NCI-H2171 treated with DMSO at 0.1 percent for 48 hours (cell line): ENCODE results near the gene FUT3.
A peak's percentile ranks its signal among the peaks of the same experiment; 100 is the strongest.
"Not testable (repeated sequence)": the region's sequence is repeated elsewhere in the genome, so short reads cannot be mapped to it uniquely, and the experiment has no call there.

Source experiments
- DNase-seq: peaks from one replicate; lab custom pipeline; 2025; lab: John Stamatoyannopoulos, UW

FUT3 gene

DNA sequence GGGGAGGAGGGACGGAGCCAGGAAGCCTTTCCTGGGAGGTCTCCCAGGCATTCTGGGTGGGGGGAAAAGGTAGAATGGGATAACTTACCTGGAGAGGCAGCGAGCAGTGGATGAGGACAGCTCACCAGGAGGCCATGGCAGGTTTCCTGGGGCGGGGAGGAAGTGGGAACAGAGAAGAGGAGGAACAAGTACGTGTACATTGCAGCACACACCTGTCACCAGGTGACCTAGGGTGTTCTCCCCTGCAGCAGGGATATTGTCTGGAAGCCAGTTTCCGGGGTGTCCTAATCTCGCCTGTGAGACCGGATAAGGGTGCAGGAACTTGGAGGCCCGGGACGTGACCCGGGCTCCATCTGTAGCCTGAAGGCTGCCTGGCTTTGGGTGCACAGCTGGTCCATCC, at the start of gene FUT3:
Gene FUT3, minus strand, starts transcription at position 148 of the 400 bp plus-strand sequence.
- DNase-seq, result no peak

DNA sequence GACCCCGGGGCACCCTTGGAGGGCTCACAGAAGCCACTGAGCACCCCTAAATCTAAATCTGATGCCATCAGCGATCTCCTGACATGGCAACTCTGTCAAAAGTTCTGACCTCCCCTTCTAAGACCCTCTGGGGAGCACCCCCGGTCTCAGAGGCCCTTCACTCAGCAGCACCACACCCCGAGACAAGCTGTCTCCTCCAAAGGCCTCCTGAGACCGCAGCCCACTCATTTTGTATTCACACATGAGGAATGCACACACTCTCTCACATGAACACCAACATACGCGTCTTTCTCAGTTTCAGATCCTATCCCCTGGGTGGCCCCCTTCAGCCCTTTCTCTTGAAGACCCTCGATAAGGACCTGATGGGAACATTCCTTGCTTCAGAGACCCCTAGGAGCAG, 49.7 kb upstream of the FUT3 start:
- no peak for DNase-seq

DNA sequence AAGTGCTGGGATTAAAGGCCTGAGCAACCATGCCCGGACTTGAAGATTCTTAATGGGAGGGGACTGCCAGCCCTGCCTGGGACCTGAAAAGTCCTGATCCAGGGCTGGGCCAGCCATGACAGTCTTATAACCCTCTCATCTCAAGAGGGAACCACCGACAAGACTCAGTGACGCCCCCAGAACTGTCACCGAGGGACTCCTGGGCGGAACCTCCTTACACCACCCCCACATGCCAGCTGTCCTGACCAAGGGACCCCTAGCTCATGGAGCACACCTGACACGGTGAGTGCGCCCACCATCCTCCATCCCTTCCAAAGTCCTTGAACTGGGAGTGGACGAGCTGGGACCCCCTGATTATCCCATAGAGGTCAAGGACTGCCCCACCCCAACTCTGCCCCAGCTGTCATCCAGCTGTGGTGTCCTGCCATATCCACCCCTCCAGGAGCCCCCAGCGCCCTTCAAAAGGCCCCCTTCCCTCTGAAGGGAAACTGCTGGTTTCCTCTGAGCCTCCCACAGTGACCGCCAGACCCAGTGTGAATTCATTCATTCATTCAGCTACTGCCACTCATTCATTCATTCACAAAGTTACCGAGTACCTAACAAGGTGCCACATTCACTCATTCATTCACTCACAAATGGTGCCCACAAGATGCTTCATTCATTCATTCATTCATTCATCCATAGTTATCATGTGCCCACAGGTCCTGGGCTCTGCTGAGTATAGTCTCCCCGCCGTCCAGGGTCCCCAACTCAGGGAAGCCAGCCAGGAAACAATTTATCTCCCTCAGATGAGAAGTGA, 48.7 kb upstream of the FUT3 start:
- no peak for DNase-seq

DNA sequence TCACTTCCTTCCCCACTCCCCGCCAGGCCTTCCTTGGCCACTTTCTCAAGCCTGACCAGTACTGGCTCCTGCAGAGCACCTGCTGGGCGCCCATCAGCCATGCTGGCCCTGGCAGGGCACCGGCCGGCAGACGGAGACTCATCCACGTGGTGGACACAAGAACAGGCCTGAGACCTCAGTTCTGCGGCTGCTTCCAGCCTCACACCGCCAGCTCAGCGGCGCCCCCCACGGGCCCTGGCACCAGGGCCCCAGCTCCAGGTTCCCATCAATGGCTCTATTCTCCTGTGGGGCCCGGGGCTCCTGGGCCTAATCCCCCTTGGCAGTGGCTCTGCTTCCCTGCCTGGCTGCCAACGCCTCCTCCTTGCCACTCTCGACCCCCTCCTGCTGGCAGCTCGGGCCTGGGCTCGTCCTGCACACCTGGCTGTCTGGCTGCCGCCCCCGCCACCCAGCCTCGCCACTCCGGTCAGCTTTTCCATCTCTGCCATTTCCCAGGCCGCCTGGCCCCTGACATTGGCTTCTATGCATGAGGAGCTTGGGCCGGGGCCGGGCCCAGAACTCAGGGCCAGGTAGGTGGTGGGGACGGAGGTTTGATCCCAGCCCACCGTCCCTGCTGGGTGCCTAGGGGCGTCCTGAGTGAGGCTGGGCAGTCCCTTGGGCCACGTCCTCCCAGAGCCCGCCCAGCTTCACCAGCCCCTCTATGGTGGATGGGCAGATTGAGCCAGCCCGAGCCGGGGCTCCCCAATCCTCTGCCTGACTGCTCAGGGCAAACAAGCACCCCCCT, 46.1 kb upstream of the FUT3 start:
- DNase-seq, result no peak

DNA sequence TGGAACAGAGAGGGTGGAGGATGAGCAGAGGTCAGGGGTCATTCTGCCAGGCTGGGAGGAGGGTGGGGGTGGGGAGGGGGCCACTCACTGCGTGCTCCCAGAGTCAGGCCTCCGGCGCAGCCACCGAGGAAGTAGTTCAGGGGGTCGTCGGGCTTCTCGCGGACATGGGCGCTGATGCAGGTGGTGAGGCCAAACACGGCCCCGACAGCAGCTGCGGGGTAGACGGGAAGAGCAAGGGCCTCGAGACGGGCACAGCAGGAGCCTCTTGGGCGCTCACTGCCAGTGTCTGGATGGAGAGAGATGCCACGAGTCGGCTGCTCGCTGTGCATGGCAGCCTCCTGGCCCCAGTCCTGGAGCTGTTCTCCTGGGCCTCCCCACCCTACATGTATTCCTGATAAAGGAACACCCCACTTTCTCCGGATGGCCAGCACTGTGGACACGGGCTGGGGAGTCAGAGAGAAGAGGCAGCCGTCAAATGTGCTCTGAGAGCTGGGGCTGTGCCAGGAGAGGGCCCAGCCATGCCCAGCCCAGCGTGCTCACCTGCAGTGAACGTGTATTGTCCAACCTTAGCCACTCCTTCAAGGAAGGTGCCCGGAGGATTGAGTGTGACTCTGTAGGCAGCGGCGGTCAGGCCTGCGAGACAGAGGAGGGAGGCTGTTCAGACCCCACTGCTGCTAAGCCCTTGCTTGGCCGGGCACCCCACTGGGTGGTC, 45.3 kb upstream of the FUT3 start:
- DNase-seq, result no peak

DNA sequence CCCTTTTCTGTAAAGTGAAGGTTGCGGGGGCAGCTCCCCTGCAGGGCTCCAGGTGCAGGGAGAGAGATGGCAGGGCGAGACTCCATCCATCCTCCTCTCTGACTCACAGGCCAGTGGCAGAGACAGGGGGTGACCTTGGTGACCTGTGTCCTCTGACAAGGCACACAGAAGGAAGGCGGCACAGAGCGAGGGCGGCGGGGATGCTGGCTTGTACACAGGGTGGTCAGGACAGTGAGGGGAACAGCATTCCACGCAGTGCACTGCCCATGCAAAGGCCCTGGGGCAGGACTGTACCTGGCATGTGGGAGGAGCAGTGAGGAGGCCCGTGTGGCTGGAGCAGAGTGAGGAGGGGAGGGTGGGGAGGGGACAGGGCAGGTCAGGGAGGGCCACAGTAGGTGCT, 44.6 kb upstream of the FUT3 start:
- DNase-seq, result no peak

DNA sequence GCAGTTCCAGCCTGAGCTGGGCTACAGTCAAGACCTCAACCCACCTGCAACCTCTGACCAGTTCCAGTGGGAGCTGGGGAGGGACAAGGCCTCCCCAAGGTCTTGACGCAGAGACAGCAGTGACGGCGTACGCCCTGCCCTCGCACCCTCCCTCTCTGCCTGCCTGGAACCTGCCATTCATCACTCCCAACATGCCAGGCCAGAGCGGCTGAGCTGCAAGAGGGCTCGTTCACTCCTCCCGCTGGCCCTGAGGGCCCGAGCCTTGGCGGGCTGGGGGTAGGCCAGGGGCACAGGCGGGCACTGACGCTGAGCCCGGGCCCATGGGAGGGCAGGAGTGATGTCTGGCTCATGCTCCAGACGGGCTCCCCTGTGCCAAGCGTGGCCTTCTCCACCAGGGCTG, 44.2 kb upstream of the FUT3 start:
- DNase-seq, result no peak

DNA sequence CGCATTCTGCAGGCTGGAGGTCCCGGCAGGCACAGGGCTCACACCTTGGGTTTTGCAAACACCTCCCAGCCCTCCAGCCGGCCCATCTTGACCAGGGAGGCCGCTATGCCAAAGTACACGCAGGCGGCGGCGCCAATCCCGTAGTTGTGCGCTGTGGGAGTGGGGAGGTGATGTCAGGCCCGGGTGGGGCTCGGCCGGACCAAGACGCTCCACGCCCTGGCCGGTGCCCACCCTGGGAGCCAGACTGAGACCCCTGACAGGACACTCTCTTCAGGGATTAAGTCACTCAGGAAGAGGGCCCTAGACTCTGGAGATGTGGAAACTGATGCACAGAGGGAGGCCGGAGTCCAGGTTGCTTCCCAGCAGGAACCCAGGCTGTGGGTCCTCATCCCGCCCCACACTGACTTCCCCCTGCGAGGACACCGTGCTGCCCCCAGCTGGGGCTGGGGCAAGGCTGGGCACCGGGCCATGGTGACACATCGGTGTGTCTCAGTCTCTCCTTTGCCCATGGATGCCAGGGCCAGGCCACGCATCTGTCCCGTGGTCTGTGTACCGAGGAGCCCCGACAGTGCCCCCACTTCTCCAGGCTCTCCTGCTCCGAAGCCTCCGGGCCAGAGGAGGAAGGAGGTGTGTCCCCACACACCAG, 43.6 kb upstream of the FUT3 start:
- no peak for DNase-seq

DNA sequence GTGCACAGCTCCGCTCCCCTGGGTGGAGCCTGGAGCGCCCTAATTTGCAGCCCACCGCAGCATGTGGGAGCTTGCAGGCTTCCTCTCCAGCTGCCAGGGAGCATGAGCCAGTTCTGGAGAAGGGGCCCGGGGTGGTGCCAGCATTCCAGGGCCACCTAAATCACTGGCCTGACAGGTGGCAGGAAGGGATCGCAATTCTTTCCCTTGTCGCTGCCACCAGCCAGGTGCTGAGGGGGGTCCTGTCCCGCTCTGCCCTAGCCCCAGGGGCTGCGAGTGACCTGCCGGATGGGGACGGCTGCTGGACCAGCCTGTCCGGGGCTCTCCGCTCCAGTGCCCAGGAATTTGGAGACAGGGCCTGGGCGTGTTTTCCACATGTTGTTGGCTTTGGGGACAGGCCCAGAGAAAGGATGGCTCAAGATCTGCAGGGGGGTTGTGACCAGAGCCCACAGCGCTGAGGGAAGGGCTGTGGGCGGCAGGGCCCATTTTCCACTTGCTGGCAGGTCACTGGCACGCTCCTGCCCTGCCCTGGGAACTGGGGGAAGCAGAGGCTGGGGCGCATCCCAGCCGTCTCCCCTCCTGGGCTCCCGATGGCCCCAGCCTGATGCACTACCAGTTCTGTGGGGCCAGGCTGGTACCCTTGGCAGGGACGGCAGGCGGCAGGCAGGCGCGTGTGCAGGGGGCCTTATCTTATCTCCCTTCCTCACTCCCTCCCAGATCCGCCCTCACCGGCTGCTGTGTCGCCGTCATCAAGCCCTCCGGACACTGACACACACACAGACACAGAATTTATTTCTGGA, 42.9 kb upstream of the FUT3 start:
- DNase-seq, result peak; percentile 50

DNA sequence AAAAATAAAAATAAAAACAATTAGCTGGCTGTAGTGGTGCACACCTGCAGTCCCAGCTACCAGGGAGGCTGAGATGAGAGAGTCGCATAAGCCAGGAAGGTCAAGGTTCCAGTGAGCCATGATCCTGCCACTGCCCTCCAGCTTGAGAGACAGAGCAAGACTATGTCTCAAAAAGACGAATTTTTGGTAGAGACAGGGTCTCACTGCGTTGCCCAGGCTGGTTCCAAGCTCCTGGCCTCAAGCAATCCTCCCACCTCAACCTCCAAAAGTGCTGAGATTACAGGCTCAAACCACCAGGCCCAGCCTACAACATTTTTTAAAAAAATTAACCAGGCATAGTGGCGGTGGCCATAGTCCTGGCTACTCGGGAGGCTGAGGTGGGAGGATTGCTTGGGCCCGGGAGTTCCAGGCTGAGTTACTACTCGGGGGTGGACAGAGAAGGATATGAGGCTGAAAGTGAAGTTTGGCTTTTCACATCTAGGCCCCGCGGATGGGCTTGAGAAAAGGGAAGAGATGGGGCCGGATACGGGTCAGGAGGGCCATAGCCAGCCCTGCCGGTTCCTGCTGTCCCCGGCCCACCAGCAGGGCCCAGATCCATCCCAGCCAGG, 42.2 kb upstream of the FUT3 start:
- DNase-seq, result no peak

DNA sequence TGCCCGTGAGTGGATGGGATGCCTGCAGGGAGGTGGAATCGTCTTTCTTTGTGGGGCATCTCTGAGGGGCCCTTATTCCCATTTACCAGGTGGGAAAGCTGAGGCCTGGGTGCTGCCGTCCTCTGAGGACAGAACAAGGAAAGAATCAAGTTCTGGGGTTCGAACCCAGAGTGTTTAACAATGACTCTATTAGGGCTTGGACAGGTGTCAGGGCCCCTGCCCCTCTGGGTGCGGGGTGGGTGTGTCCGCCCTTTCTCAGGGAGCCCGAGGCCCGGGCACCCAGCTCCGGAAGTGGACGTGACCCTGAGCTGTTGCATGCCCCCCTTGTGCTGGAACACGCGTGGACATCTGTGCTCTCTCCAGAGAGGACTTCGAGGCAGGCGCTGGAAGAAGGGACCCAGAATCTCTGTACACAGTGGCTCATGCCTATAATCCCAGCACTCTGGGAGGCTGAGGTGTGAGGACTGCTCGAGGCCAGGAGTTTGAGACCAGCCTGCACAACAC, 41.6 kb upstream of the FUT3 start:
- DNase-seq, result no peak

DNA sequence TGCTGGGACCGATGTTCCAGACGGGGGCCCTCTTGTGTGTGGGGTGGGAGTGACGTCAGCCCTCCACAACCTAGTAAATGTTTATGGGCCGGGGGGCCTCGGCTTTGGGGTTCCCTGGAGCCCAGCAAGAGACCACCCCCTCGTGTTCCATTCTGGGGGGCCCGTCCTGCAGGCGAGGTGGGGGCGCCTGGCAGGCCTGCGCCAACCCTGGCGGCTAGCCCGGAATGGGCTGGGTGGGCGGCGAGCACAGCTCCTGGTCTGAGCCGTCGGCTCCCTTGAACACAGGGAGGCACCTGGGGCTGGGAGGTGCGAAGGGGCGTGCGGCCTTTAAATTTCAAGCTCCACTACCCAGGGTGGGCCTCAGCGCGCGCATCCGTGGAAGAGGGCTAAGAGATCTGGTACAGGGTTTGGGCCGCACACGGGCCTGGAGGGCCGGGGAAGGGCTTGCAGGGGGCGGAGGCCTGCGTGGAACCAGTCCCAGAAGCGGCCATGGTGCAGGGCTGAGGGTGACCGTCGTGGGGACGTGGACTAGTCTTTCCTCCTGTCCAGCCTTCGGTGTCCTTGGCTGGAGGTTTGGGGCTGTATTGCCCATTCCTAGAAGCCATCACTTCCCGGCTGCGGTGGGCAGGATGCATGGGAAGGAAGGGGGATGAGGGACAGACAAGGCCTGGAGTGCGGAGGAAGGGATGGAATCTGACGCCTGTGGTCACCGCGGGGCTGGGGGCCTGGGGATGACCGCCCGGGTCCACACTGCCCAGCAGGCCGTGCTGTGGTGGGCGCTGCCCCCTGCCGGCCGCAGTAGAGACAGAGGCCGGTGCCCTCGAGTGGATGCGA, 40.9 kb upstream of the FUT3 start:
- peak; percentile 11 for DNase-seq

DNA sequence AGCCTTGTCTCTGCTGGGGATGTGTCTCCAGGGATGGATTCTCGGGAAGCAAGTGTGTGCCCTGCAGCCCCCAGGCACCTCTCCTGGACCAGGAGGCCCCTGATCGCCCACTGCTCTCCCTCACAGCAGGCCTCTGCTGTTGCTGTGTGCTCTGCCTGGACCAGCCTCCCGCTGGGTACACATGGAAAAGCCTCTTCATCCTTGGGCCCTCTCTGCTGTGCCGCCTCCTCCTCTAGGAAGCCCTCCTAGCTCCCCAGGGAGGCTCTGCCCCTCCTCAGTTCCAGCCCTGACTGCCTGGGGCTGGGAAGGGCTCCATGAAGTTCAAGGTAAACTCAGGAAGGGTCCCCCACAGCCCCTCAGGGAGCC, 40.3 kb upstream of the FUT3 start:
- peak; percentile 12 for DNase-seq

DNA sequence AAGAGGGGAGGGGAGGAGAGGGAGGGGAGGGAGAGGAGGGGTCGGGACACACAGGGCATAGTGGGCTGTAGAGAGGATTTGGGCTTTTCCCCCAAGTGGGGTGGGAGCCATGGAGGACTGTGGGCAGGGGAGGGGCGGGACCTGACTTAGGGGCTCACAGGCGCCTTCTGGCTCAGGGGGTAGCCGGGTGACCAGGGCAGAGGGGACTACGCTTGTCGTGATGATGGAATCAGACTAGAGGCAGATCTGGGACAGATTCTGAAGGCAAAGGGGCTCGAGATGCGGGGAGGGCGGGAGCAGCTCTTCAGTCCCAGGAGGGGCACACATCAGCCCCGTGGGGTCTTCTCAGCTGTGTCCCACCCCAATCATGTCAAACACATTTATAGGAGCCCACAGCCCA, 38.9 kb upstream of the FUT3 start:
- no peak for DNase-seq

DNA sequence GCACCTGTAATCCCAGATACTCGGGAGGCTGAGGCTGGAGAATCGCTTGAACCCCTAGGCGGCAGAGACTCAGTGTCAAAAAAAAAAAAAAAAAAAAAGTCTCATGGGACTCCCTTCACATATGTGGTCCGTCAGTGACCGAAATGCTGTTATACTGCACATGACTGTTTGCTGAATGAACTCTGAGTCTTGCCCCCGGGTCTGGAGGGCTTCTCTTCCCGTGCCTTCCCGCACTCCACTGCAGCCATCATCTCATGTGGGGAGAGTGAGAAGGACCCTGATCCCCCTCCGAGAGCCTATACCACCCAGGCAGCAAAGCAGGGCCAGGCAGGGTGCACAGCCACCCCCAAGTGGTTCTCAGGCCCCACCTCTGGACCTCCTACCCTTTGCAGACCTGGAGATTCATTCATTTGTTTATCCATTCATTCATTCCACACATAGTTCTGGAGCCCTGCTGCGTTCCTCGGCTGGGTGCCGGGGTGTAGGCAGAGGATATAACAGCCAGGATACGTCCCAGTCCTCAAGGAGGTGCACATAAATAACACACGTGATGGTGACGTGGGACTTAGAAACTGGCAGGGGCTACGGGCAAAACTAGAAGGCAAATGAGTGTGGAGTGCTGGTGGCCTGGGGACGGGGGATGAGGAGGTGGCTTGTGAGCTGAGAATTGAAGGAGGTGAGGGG, 38.2 kb upstream of the FUT3 start:
- no peak for DNase-seq

DNA sequence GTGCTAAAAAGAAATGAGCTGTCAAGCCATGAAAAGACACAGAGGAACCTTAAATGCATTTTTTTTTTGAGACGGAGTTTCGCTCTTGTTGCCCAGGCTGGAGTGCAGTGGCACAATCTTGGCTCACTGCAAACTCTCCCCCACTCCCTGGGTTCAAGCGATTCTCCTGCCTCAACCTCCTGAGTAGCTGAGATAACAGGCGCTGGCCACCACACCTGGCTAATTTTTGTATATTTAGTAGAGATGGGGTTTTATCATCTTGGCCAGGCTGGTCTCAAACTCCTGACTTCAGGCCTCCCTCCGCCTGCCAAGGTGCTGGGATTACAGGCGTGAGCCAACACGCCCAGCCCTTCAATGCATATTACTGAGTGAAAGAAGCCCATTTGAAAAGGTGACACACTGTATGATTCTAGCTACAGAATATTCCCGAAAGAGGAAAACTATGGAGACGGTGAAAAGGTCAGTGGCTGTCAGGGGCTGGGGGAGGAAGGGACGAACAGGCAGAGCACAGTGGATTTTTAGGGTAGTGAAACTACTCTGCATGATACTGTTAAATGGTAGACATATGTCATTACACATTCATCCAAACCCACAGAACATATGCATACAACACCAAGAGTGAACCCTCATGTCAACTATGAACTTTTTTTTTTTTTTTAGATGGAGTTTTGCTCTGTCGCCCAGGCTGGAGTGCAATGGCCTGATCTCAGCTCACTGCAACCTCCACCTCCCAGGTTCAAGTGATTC, 33.0 kb upstream of the FUT3 start:
- DNase-seq, result not testable (repeated sequence)

DNA sequence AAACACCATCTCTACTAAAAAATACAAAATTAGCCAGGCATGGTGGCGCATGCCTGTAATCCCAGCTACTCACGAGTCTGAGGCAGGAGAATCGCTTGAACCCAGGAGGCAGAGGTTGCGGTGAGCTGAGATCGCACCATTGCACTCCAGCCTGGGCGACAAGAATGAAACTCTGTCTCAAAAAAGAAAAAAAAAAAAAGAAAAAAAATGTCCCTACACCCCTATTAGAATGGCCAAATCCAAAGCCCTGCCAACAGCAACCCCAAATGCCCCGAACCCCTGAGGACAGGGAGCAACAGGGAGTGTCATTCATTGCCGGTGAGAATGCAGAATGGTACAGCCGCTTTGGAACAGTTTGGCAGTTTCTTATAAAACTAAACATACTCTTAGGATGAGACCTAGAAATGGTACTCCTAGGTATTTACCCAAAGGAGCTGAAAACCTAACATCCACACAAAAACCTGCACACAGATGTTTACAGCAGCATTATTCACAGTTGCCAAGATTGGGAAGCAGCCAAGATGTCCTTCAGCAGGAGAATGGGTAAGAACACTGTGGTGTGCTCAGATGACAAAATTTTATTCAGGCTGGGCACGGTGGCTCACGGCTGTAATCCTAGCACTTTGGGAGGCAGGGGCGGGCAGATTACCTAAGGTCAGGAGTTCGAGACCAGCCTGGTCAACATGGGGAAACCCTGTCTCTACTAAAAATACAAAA, 32.1 kb upstream of the FUT3 start:
- peak; percentile 65 for DNase-seq

DNA sequence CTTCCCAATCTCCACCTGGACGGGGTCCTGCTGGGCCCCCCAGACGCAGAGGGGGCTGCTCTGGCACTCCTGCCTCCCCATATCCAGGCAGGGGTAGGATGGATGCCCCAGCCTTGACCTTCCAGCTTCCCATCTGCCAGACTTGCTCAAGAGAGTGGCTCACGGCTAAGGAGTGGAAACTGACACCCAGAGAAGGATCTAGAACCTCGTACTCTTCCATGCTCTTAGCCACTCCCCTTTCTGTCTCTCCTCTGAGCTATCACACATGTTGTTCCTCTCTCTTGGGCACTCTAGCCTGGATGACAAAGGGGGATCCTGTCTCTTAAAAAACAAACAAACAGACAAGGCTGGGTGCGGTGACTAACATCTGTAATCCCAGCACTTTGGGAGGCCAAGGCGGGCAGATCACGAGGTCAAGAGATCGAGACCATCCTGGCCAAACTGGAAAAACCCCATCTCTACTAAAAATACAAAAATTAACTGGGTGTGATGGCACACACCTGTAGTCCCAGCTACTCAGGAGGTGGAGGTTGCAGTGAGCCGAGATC, 31.2 kb upstream of the FUT3 start:
- peak; percentile 73 for DNase-seq
